Stimulated activated naive B cell treated with anti-CD40 and anti-IgM and Interleukin-4, amounts not matched to agents 10 μg/mL and 1 μg/mL and 100 μg/mL, for 72 hours (primary cell): ENCODE measurements around the gene SYNE3.

Experiments used
- ATAC-seq, 2 donors: fragments of 150-1000 bp; cut with Tn5 transposase; replicated peaks; 2 replicates each; pipeline ENCODE4 v1.10.0; 2021; ENCODE audit warnings: moderate library complexity in 1 of 2
- DNase-seq: peaks from one replicate; pipeline ENCODE4 v3.0.0; 2021
- H3K27ac Mint-ChIP-seq: one replicate; pipeline ENCODE4 v1.8.0; 2022; ENCODE audit warnings: mild to moderate bottlenecking, mixed read lengths
- H3K27me3 Mint-ChIP-seq, 2 donors: one replicate each; pipeline ENCODE4 v1.8.0; 2022; ENCODE audit warnings: mixed read lengths in 2 of 2
- H3K36me3 Mint-ChIP-seq, 2 donors: one replicate each; pipeline ENCODE4 v1.8.0; 2022; ENCODE audit warnings: mixed read lengths in 2 of 2, mild to moderate bottlenecking in 1 of 2
- H3K4me1 Mint-ChIP-seq, 2 donors: one replicate each; pipeline ENCODE4 v1.8.0; 2022; ENCODE audit warnings: mixed read lengths in 2 of 2, mild to moderate bottlenecking in 1 of 2
- H3K4me3 Mint-ChIP-seq, 2 donors: one replicate each; pipeline ENCODE4 v1.8.0; 2022; ENCODE audit warnings: mild to moderate bottlenecking in 2 of 2, mixed read lengths in 2 of 2, moderate library complexity in 1 of 2
- H3K9me3 Mint-ChIP-seq, 2 donors: one replicate each; pipeline ENCODE4 v1.8.0; 2022; ENCODE audit warnings: mixed read lengths in 2 of 2, mild to moderate bottlenecking in 1 of 2

Gene SYNE3

DNA sequence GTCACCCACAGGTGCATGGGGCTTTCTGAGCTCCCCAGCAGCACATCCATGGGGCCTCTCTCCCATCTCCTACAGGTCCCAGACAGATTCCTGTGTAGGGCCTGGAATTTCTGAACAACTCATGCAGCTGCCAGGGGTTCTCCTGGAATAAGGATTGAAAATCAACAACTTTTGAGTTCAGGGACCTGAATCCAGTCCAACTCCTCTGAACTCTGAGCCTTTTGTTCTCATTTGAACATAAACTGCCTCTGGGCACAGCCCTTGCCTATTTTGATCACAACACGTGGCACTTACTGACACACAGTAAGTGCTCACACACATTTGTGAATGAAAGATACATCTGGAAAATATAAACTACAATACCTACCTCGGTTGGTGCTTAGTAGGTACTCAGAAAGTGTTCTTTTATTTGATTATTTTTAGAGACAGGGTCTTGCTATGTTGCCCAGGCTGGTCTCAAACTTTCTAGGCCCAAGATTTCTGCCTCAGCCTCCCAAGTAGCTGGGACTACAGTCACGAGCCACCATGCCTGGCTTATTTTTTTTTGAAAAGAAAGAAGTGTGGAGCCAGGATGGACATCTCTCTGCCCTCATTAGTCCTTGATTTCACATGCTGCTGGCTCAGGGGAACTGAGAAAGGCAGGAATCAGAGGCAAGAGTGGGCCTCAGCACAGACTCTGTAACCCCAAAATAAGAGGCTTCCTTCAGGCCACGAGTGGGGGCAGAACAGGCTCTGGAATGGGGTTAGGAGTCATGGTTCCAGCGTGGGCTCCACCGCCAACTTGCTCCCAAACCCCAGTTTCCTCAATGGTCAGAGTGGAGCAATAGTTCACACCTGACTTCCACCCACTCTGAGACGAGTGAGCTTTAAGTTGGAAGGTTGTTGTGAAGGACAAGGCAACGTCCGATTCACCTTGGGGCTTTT lies 27.0 kb downstream of the SYNE3 start:
- DNase-seq: no peak
- Mint-ChIP-seq H3K27ac (peak overlapping the region; percentile 84), H3K9me3 (peaks cover 0 to 2% of the 10 kb centered on the region in 2 donors), H3K4me1 (peaks cover 53 to 79% of the 10 kb centered on the region in 2 donors), H3K36me3 (peaks cover 21 to 46% of the 10 kb centered on the region in 2 donors), H3K27me3 (no peaks in the 10 kb centered on the region), H3K4me3 (no peak overlapping the region)
- no peak for ATAC-seq

DNA sequence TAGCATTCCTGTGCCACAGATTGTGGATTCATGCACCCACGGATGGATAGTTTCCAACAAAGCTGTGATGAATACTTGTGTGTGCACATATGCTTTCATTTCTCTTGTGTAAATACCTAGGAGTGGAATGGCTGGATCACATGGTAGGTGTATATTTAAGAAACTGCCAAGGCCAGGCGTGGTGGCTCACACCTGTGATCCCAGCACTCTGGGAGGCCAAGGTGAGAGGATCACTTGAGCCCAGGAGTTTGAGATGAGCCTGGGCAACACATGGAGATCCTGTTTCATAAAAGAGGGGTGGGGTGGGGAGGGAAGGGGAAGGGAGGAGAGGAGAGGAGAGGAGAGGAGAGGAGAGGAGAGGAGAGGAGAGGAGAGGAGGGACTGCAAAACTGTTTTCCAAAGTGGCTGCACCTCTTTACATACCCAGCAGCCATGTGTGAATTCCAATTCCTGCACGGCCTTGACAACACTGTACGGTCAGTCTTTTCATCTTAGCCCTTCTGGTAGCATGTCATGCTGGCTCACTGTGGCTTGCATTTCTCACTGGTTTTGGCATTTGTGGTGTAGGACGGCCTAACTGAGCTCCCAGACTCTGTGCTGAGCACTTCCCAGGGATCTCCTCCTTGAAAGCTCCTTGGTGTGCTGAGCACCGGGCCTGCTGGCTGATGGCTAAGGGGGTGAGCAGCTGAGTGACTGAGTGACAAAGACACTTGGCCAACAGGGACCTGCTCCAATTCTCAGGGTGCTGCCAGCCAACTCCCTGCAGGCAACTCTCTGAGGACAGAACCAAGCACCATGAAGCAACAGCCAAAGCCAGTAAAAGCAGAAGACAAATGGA lies 27.9 kb downstream of the SYNE3 start:
- H3K27me3 Mint-ChIP-seq: no peaks in the 10 kb centered on the region
- H3K4me3 Mint-ChIP-seq: no peak overlapping the region
- H3K9me3 Mint-ChIP-seq: peaks cover 0 to 2% of the 10 kb centered on the region in 2 donors
- DNase-seq (no peak), ATAC-seq (peak; percentile 27 to 41)
- peaks cover 27 to 48% of the 10 kb centered on the region in 2 donors for H3K36me3 Mint-ChIP-seq
- peak overlapping the region; percentile 28 for H3K27ac Mint-ChIP-seq
- peaks cover 56 to 81% of the 10 kb centered on the region in 2 donors for H3K4me1 Mint-ChIP-seq

DNA sequence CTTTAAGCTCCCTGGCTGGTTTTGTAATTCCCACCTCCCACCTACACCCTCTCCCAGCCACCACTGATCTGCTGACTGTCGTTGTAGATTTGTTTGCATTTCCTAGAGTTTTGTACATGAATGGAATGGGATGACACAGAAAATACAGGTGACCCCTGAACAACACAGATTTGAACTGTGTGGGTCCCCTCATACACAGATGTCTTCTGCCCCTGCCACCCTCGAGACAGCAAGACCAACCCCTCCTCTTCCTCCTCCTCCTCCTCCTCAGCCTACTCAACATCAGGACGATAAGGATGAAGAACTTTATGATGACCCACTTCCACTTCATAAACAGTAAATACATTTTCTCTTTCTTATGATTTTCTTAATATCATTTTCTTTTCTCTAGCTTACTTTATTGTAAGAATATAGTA lies 28.8 kb downstream of the SYNE3 start:
- H3K9me3 Mint-ChIP-seq: peaks cover 0 to 2% of the 10 kb centered on the region in 2 donors
- ATAC-seq: no peak
- peaks cover 63 to 84% of the 10 kb centered on the region in 2 donors for H3K4me1 Mint-ChIP-seq
- peak overlapping the region in 1 of 2 donors; percentile 36 for H3K4me3 Mint-ChIP-seq
- H3K27me3 Mint-ChIP-seq: no peaks in the 10 kb centered on the region
- peaks cover 24 to 51% of the 10 kb centered on the region in 2 donors for H3K36me3 Mint-ChIP-seq
- no peak for DNase-seq
- H3K27ac Mint-ChIP-seq: peak overlapping the region; percentile 92

DNA sequence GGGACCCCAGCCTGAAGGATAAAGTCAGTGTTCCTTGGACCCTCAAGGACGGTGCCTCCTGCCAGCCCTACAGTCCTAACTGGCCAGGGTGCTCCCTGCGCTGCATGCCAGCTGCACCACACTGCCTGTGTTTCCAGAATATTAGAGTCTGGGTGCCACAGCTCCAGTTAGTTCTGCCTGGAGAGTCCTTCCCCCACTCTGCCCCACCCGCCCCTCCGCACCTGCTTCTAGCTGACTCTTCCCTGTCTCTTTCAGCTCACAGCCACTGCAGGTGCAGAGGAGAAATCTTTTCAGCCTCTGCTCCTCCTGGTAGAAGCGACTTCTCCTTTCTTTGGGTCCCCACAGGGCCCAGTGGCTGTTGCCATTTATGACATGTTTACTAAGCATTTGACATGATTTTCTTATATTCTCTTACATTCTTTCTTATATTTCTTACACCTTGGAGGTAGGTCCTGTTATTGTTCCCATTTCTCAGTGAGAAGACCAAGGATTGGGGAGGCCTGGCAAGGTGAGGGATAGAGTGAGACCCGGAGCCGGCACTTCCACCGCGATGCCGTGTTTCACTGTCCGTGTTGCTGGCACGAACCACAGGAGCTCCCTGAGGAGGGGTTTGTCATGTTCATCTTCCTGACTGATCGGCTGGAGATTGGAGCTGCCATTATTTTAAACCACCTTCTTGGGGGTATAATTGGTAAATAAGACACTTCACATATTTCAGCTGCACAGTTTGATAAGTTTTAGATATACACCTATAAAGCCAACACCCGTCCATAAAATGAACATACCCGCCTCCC lies 29.4 kb downstream of the SYNE3 start:
- Mint-ChIP-seq H3K36me3 (peaks cover 24 to 47% of the 10 kb centered on the region in 2 donors), H3K27ac (peak overlapping the region; percentile 92), H3K4me3 (peak overlapping the region; percentile 1 to 43), H3K9me3 (peaks cover 0 to 2% of the 10 kb centered on the region in 2 donors), H3K4me1 (peaks cover 63 to 84% of the 10 kb centered on the region in 2 donors), H3K27me3 (no peaks in the 10 kb centered on the region)
- DNase-seq (no peak), ATAC-seq (peak; percentile 85 to 90)

DNA sequence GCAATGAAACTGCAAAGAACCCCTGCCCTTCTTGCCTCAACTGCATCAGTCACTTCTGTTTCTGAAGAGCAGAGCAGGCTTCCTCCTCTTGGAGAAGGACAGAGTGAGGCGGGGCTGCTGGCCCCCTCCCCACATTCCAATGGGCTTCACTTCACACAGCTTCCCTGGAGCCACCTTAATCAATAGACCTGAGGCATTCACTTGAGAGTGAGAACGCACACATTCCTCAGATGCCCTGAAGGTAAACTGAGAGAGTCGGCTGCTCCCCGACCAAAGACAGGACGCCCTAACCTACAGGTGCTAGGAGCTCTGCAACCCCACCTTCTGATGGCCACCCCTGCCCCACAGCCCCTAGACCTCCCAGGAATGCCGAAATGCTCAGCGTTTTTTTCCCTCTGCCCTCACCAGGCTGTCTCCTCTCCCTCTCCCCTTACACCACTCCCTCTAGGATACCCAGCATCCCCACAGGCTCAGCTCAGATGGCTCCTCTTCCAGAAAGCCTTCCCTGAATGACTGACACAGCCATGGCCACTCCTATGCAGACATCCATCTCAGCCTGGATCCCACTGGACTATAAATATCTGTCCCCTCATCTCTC lies 31.1 kb downstream of the SYNE3 start:
- ATAC-seq (no peak), DNase-seq (no peak)
- H3K4me1 Mint-ChIP-seq: peaks cover 66 to 89% of the 10 kb centered on the region in 2 donors
- H3K27ac Mint-ChIP-seq: peak overlapping the region; percentile 44
- H3K36me3 Mint-ChIP-seq: peaks cover 25 to 45% of the 10 kb centered on the region in 2 donors
- no peaks in the 10 kb centered on the region for H3K27me3 Mint-ChIP-seq
- no peak overlapping the region for H3K4me3 Mint-ChIP-seq
- no peaks in the 10 kb centered on the region for H3K9me3 Mint-ChIP-seq

DNA sequence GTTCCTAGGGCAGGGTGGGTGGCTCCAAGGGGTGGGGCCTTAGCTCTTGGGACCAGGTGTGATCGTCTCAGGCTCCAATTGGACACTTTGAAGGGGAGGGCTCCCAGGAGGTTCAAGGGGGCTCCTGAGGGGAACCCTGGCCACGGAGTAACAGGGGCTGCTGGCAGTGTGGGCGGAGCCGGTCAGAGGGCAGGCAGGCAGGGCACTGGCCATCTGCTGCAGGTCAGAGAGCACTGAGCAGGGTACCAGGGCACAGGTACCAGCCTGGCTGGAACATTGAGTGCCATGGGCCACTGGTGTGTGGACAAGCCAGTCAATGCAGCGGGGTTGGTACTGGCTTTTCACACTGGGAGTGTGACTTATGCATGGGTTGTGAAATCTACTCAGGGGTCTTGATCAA lies 32.2 kb downstream of the SYNE3 start:
- Mint-ChIP-seq H3K27ac (peak overlapping the region; percentile 33), H3K36me3 (peaks cover 34 to 54% of the 10 kb centered on the region in 2 donors), H3K4me1 (peaks cover 69 to 88% of the 10 kb centered on the region in 2 donors), H3K27me3 (no peaks in the 10 kb centered on the region), H3K4me3 (no peak overlapping the region), H3K9me3 (no peaks in the 10 kb centered on the region)
- DNase-seq (no peak), ATAC-seq (no peak)

DNA sequence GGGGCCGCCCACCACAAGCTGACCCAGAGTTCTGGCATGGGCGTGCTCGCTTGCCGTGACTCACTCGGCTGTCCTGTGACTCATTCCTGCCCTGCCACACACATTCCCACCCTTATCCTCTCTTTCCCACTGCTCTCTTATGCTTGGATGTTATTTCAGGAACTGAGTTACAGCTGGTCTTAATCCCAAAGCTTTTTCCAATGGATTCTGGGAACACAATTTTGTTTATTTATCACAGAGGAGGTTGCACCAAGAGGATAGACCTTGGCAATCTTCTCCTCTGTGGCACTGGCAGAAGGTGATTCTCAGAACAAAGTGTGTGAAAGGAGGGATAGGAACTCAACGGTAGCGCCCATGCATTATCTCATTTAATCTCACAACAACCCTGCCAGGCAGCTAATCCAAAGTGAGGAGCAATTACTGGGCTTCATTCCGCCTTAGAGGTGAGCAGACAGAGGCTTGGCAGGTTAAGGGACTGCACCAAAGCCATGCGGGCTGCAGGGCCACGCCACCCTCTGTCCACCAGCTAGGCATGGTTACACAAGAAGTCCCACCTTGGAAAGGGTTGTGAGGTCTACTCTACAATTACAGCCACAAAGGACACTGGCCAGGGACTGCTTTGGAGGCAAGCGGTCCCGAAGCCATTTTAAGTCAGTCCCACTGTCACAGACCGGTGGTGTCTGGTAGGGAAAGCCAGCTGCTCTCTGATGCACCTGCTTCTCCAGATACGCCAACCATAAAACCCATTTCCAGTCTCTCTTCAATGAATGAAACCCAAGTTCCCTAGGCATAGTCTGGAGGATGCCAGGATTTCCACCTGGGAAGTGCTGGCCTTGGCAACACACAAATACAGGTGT lies 32.9 kb downstream of the SYNE3 start:
- ATAC-seq (no peak), DNase-seq (no peak)
- Mint-ChIP-seq H3K36me3 (peaks cover 30 to 50% of the 10 kb centered on the region in 2 donors), H3K4me1 (peaks cover 64 to 81% of the 10 kb centered on the region in 2 donors), H3K27ac (peak overlapping the region; percentile 54), H3K9me3 (no peaks in the 10 kb centered on the region), H3K4me3 (no peak overlapping the region), H3K27me3 (no peaks in the 10 kb centered on the region)

DNA sequence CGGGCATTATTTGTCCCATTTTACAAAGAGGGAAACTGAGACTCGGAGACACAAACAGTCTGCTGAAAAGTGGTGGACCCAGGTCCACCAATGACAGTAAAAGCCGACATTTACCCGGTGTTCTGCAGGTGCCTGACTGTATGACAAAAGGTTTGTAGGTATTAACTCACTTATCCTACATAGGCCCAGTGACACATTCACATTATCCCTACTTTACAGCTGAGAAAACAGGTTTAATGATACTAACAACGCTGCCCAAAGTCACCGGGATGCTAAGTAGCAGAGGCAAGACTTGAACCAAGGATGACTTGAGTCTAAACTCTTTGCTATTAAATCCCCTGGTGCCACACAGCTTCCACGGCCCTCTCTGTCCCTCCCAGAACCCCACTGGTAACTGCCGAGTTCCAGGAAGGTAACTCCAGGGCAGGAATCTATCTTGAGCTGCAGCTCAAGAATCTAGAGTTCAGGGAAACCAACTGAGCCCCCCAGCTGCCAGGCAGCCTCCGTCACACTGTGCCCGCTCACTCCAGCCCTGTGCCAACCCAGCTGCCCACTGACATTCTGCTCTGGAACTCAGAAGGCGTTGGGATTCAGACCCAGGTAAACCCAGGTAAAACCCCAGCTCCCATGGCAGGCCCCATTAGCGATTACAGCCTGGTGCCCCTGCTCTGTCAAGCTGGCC lies 33.7 kb downstream of the SYNE3 start:
- Mint-ChIP-seq H3K27me3 (no peaks in the 10 kb centered on the region), H3K9me3 (no peaks in the 10 kb centered on the region), H3K4me1 (peaks cover 60 to 74% of the 10 kb centered on the region in 2 donors), H3K36me3 (peaks cover 32 to 53% of the 10 kb centered on the region in 2 donors), H3K4me3 (no peak overlapping the region), H3K27ac (peak overlapping the region; percentile 59)
- DNase-seq: no peak
- no peak for ATAC-seq

DNA sequence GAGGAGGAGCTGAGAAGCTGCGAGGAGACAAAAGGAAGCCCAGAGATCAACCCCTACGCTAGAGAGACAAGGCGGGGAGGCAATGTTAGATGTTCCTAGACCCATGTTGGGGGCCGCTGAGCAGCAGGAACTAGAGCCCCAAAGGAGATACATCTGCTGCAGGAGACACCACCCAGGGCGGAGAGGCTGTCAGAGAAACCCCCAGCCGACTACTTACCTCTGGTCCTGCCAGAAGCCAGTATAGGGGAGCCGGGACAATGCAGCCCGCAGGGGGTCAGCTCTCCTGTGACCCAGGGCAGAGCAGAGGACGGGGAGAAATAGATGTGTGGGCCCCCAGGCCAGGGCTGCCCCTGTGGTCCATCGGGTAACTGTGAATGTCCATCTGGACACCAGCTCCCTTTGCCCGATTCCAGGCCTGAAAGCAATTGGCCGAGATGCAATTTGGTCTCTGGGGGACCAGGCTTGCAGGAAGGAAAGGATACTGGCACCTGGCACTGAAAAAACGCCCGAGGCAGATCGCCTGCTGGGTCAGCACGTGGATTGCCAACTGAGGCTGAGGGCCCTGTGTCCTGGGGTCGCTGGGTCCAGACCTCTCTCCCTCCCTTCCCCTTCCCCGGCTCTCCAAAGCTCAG lies 34.9 kb downstream of the SYNE3 start:
- peaks cover 47 to 61% of the 10 kb centered on the region in 2 donors for H3K4me1 Mint-ChIP-seq
- ATAC-seq (no peak), DNase-seq (no peak)
- no peak overlapping the region for H3K4me3 Mint-ChIP-seq
- no peaks in the 10 kb centered on the region for H3K9me3 Mint-ChIP-seq
- no peaks in the 10 kb centered on the region for H3K27me3 Mint-ChIP-seq
- H3K36me3 Mint-ChIP-seq: peaks cover 33 to 53% of the 10 kb centered on the region in 2 donors
- peak overlapping the region; percentile 94 for H3K27ac Mint-ChIP-seq

DNA sequence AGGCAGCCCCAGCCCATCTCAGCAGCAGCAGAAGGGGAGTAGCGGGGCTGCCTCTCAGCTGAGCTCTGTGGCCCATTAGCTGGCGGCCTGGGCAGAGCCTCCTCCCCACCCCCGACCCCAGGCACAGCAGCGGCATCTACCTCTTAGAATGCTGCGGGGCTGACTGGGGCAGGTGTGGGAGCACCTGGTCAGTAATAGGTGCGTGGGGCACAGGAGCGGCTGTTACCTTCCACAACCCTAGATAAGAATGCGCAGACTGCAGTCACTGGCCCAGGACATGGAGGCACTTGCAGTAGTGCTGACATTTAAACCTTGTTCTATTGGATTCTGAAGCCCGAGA lies 35.6 kb downstream of the SYNE3 start:
- DNase-seq (no peak), ATAC-seq (no peak)
- Mint-ChIP-seq H3K4me3 (no peak overlapping the region), H3K27ac (peak overlapping the region; percentile 94), H3K4me1 (peaks cover 42 to 59% of the 10 kb centered on the region in 2 donors), H3K27me3 (no peaks in the 10 kb centered on the region), H3K9me3 (no peaks in the 10 kb centered on the region), H3K36me3 (peaks cover 38 to 58% of the 10 kb centered on the region in 2 donors)

DNA sequence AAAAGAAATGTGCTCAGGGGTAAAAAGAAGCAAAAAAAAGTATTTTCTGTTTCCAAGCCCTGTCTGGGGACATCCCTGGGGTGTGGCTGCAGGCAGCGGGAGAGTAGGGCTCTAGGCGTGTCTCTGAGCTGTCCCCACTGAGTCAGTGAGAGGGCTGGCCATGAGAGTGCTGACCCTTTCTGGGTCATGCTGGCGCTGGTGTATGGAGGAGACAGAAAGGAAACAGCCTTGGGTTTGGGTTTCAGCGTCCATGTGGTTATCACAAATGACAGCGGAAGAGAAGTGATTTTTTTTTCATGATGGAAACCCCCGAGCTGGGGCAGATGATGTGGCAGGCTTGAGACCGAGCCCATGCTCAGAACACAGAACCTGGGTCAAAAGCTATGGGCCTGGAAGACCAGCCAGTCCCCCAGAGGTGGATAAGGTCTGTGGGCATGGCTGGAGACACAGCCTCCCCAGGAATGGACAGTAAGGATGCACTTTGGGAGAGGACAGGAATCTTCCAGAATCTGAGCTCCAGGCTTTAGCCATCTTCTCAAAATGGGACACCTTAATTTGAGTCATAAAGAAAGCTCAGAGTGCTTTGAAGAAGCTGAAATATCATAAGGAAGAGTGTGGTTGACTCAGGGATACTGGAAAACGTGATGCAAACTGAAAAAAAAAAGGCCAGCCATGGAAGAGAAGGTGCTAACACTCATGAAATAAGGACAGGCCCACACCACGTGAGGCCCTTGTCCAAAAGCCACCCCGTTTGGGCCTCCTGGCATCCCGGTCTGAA lies 36.2 kb downstream of the SYNE3 start:
- ATAC-seq: peak; percentile 69 to 85
- Mint-ChIP-seq H3K9me3 (no peaks in the 10 kb centered on the region), H3K36me3 (peaks cover 35 to 53% of the 10 kb centered on the region in 2 donors), H3K27me3 (no peaks in the 10 kb centered on the region), H3K4me3 (peak overlapping the region; percentile 14 to 68), H3K27ac (peak overlapping the region; percentile 94), H3K4me1 (peaks cover 36 to 54% of the 10 kb centered on the region in 2 donors)
- DNase-seq: no peak
